KMS-11 (cell line): ENCODE results near the gene RBM17.
A peak's percentile ranks its signal among the peaks of the same experiment; 100 is the strongest.

Experiments used
- H2AFZ ChIP-seq: fragments of 200-600 bp; sonication (generic); 2 replicates; pipeline ENCODE4 v1.6.1; 2016; ENCODE audit warnings: antibody characterized with exemption, mixed run types, low read depth
- H3K27ac ChIP-seq: fragments of 200-600 bp; sonication (generic); 2 replicates; pipeline ENCODE4 v1.6.1; 2016; ENCODE audit warnings: mild to moderate bottlenecking, mixed run types
- H3K27me3 ChIP-seq: fragments of 200-600 bp; sonication (generic); 2 replicates; pipeline ENCODE4 v1.6.1; 2017; ENCODE audit warnings: mild to moderate bottlenecking, low read depth, mixed run types, moderate library complexity; ENCODE audit not compliant: insufficient read depth
- H3K36me3 ChIP-seq: fragments of 200-600 bp; sonication (generic); 2 replicates; pipeline ENCODE4 v1.6.1; 2017; ENCODE audit warnings: mild to moderate bottlenecking, mixed run types; ENCODE audit not compliant: insufficient read depth
- H3K4me1 ChIP-seq: fragments of 200-600 bp; sonication (generic); 2 replicates; pipeline ENCODE4 v1.6.1; 2016; ENCODE audit warnings: mild to moderate bottlenecking, low read depth, mixed run types; ENCODE audit not compliant: poor library complexity, severe bottlenecking
- H3K4me2 ChIP-seq: fragments of 200-600 bp; sonication (generic); 2 replicates; pipeline ENCODE4 v1.7.0; 2016; ENCODE audit warnings: mild to moderate bottlenecking, mixed run types
- H3K4me3 ChIP-seq: fragments of 200-600 bp; sonication (generic); IDR thresholded peaks from 2 replicates; pipeline ENCODE4 v1.6.1; 2017; ENCODE audit warnings: low read depth, low read length, mixed read lengths; ENCODE audit not compliant: insufficient read depth
- H3K79me2 ChIP-seq: fragments of 200-600 bp; sonication (generic); 2 replicates; pipeline ENCODE4 v1.6.1; 2016; ENCODE audit warnings: low read depth, mixed run types; ENCODE audit not compliant: insufficient read depth
- H3K9ac ChIP-seq: fragments of 200-600 bp; sonication (generic); 2 replicates; pipeline ENCODE4 v1.6.1; 2016; ENCODE audit warnings: mild to moderate bottlenecking, mixed run types
- H4K20me1 ChIP-seq: fragments of 200-600 bp; sonication (generic); 2 replicates; pipeline ENCODE4 v1.6.1; 2016; ENCODE audit warnings: mild to moderate bottlenecking, mixed run types; ENCODE audit not compliant: insufficient read depth
- CTCF ChIP-seq: fragments of 200-600 bp; sonication (generic); conservative IDR thresholded peaks from 2 replicates; pipeline ENCODE4 v1.6.1; 2017; ENCODE audit warnings: low read depth, mild to moderate bottlenecking, antibody characterized with exemption, low read length, moderate library complexity, mixed read lengths

Gene RBM17

GRCh38 chr10:6146013-6146785 is 57.4 kb downstream of the RBM17 start:
- H3K36me3 ChIP-seq: no peaks in the 10 kb centered on the region
- no peak overlapping the region for H3K27ac ChIP-seq
- H3K4me1 ChIP-seq: peaks cover 11% of the 10 kb centered on the region
- no peak overlapping the region for H2AFZ ChIP-seq
- H4K20me1 ChIP-seq: no peaks in the 10 kb centered on the region
- H3K79me2 ChIP-seq: peaks cover 3% of the 10 kb centered on the region; the same call in 1 of the 2 replicates
- no peaks in the 10 kb centered on the region; the same call in 1 of the 2 replicates for H3K27me3 ChIP-seq
- H3K4me2 ChIP-seq: peak overlapping the region; percentile 81; the same call in 1 of the 2 replicates
- no peak overlapping the region for H3K4me3 ChIP-seq
- H3K9ac ChIP-seq: no peak overlapping the region
- no peak for TF ChIP-seq CTCF

- Histone ChIP-seq H3K9ac (no peak overlapping the region), H3K79me2 (peaks cover 3% of the 10 kb centered on the region; the same call in 1 of the 2 replicates), H3K4me2 (no peak overlapping the region), H3K4me1 (peaks cover 5% of the 10 kb centered on the region), H3K36me3 (no peaks in the 10 kb centered on the region), H3K27me3 (no peaks in the 10 kb centered on the region; the same call in 1 of the 2 replicates), H2AFZ (no peak overlapping the region), H3K27ac (no peak overlapping the region), H4K20me1 (no peaks in the 10 kb centered on the region), H3K4me3 (no peak overlapping the region)
- TF ChIP-seq CTCF: no peak
Observed at GRCh38 chr10:6146921-6147320, 58.1 kb downstream of the RBM17 start.

- Histone ChIP-seq H3K9ac (no peak overlapping the region), H3K27ac (no peak overlapping the region), H3K27me3 (no peaks in the 10 kb centered on the region), H3K4me2 (no peak overlapping the region), H3K79me2 (peaks cover 3% of the 10 kb centered on the region; the same call in 1 of the 2 replicates), H3K4me1 (no peaks in the 10 kb centered on the region), H4K20me1 (no peaks in the 10 kb centered on the region), H3K36me3 (no peaks in the 10 kb centered on the region), H2AFZ (no peak overlapping the region), H3K4me3 (no peak overlapping the region)
- no peak for TF ChIP-seq CTCF
Observed at GRCh38 chr10:6148251-6148701, 59.4 kb downstream of the RBM17 start.

DNA sequence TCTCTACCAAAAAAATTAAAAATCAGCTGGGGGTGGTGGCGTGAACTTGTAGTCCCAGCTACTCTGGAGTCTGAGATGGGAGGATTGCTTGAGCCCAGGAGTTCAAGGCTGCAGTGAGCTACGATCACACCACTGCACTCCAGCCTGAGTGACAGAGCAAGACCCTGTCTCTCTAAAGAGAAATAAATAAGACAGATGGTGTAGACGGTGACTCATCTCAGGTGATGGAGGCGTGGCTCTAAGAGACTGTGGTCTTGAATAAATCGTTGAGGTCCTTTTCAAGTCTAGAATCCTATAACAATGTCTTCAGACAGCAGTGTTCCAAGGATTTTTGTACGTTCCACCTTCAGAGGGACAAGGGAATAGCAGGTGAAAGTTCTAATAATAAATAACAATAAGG is 60.1 kb downstream of the RBM17 start:
- no peak for TF ChIP-seq CTCF
- Histone ChIP-seq H3K4me2 (no peak overlapping the region), H4K20me1 (no peaks in the 10 kb centered on the region)

More for the DNA sequence above, 60.1 kb downstream of the RBM17 start:
- Histone ChIP-seq H3K27ac (no peak overlapping the region), H3K36me3 (no peaks in the 10 kb centered on the region), H2AFZ (no peak overlapping the region), H3K4me1 (no peaks in the 10 kb centered on the region), H3K9ac (no peak overlapping the region), H3K79me2 (peaks cover 3% of the 10 kb centered on the region; the same call in 1 of the 2 replicates), H3K4me3 (no peak overlapping the region), H3K27me3 (no peaks in the 10 kb centered on the region)
